IPS DF 4.7 (cell line): Measurements from ENCODE around the gene TBCD.

ENCODE experiments used
- DNase-seq: peaks from one replicate; pipeline ENCODE4 v3.0.0-alpha.2; 2013; ENCODE audit warnings: low spot score; ENCODE audit errors: extremely low read depth

Gene TBCD

GRCh38 chr17:82921426-82921825 is 169.6 kb downstream of the TBCD start:
- no peak for DNase-seq

GRCh38 chr17:82922646-82923045 is 170.8 kb downstream of the TBCD start:
- DNase-seq, result no peak

- no peak for DNase-seq
These were observed 171.7 kb downstream of the TBCD start for GRCh38 chr17:82923366-82924113.

DNA sequence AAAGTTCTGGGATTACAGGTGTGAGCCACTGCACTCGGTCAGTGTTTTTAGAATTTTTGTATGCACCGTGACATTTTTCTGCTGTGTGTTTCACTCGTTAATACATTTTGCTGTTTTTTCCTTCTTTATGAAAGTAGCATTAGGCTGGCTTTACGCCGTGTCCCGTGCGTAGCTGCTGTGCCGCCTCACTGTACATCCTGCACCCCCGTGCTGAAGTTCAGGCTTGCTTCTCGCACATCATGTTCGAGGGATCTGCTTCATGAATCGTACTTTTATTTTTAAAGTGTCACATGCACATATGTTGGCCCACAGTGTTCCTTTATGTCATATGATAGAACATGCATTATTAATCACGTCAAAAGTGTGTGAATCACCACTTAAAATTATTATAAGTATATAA is 172.3 kb downstream of the TBCD start:
- DNase-seq, result no peak

- no peak for DNase-seq
These were observed 172.9 kb downstream of the TBCD start for GRCh38 chr17:82924812-82925211.

- no peak for DNase-seq
These were observed 173.5 kb downstream of the TBCD start for GRCh38 chr17:82925336-82925735.

GRCh38 chr17:82926081-82926480 is 174.2 kb downstream of the TBCD start:
- DNase-seq, result no peak

- DNase-seq, result no peak
These were observed 174.9 kb downstream of the TBCD start for GRCh38 chr17:82926716-82927115.

- no peak for DNase-seq
These were observed 175.4 kb downstream of the TBCD start for GRCh38 chr17:82927311-82927660.

- DNase-seq, result no peak
These were observed 176.1 kb downstream of the TBCD start for GRCh38 chr17:82927661-82928601.

DNA sequence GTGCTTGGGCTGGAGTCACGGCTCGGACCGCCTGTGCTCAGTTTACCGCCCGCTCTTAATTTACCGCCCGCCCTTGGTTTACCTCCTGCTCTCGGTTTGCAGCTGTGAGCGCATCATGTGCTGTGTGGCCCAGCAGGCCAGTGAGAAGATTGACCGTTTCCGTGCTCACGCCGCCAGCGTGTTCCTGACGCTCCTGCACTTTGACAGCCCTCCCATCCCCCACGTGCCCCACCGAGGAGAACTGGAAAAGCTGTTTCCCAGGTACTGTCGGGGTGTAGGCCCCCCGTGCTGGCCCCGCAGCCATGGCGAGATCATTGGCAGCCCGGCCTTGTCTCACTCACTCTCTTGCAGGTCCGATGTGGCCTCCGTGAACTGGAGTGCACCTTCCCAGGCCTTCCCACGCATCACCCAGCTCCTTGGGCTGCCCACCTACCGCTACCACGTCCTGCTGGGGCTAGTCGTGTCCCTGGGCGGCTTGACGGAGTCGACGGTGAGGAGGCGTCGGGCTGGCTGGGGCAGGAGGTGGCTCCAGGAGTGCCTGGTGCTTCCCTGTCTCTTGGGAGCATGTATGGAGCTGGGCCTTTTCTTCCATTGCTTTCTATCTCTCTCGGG is 177.3 kb downstream of the TBCD start:
- DNase-seq, result no peak

DNA sequence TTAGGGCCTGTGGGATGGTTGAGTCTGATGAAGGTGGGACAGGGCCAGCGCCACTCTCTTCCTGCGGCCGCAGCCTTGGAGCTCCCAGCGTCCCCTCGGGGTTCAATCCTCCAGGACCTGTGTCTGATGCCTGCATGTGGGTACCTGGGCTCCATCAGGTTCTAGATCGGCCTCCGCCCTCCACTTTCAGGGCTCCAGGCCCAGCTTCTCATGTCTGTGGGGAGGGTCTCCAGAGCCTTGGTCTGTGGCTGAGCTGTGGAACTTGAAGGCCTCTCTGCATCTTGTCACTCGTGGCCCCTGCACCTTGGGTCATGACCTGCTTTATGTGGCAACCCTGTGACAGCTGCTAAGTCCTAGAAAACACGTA is 177.8 kb downstream of the TBCD start:
- DNase-seq, result no peak

GRCh38 chr17:82930043-82930923 is 178.4 kb downstream of the TBCD start:
- DNase-seq, result no peak

- DNase-seq, result no peak
These were observed 179.2 kb downstream of the TBCD start for GRCh38 chr17:82930924-82931698.

GRCh38 chr17:82931699-82932517 is 180.0 kb downstream of the TBCD start:
- DNase-seq, result no peak

- no peak for DNase-seq
These were observed 180.8 kb downstream of the TBCD start for GRCh38 chr17:82932518-82933310.

DNA sequence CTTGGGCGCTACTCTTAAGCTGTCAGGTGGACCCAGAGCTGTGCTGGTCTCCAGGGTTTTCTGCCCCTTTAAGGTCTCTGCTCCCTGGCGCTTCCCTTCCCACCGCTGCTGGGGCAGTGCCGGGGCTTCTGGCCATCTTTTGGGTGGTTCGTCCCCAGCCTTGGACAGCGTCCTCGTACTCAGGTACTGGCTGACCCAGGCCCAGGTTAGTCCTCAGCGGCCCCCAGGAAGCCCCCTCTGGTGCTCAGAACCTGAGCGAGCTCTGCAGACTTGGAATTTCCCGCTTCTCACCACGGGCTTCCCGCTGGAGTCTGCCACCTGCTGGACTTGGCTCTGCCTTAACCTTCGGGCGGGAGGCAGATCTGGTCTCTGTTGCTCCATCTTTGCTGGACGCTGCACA is 182.0 kb downstream of the TBCD start:
- no peak for DNase-seq

GRCh38 chr17:82935966-82936767 is 184.3 kb downstream of the TBCD start:
- no peak for DNase-seq
